Skeletal muscle satellite cell (primary cell): ENCODE measurements around the gene PCK1.

Experiments
- H3K27me3 ChIP-seq: 2 replicates; pipeline ENCODE4 v1.7.0; 2013; ENCODE audit warnings: low read length; ENCODE audit not compliant: control insufficient read depth, insufficient read depth
- H3K36me3 ChIP-seq: 2 replicates; pipeline ENCODE4 v1.7.0; 2013; ENCODE audit warnings: mild to moderate bottlenecking, control low read depth, low read length; ENCODE audit not compliant: insufficient read depth
- H3K4me1 ChIP-seq: 2 replicates; pipeline ENCODE4 v1.7.0; 2013; ENCODE audit warnings: low read length; ENCODE audit not compliant: control insufficient read depth, insufficient read depth
- H3K4me2 ChIP-seq: 2 replicates; pipeline ENCODE4 v1.7.0; 2013; ENCODE audit warnings: mild to moderate bottlenecking, low read length
- H3K4me3 ChIP-seq: 2 replicates; pipeline ENCODE4 v1.7.0; 2013; ENCODE audit warnings: low read length
- H3K9ac ChIP-seq: 2 replicates; pipeline ENCODE4 v1.7.0; 2013; ENCODE audit warnings: mild to moderate bottlenecking, low read depth, low read length, moderate library complexity
- H3K9me3 ChIP-seq: replicated peaks from 2 replicates; pipeline ENCODE4 v1.7.0; 2013; ENCODE audit warnings: mild to moderate bottlenecking, control low read depth, low read length

Gene PCK1

GRCh38 chr20:57553376-57554018 is 7.4 kb upstream of the PCK1 start:
- Histone ChIP-seq H3K9ac (no peak overlapping the region), H3K27me3 (peaks cover 76% of the 10 kb centered on the region)

GRCh38 chr20:57555457-57556184 is 5.3 kb upstream of the PCK1 start:
- Histone ChIP-seq H3K4me2 (no peak overlapping the region), H3K4me3 (no peak overlapping the region), H3K36me3 (no peaks in the 10 kb centered on the region), H3K9ac (no peak overlapping the region), H3K27me3 (peaks cover 89% of the 10 kb centered on the region), H3K9me3 (no peaks in the 10 kb centered on the region), H3K4me1 (no peaks in the 10 kb centered on the region)

More at GRCh38 chr20:57553376-57554018, 7.4 kb upstream of the PCK1 start:
- Histone ChIP-seq H3K4me3 (no peak overlapping the region), H3K4me1 (no peaks in the 10 kb centered on the region), H3K4me2 (no peak overlapping the region), H3K9me3 (no peaks in the 10 kb centered on the region), H3K36me3 (no peaks in the 10 kb centered on the region)

GRCh38 chr20:57556980-57557274 is 4.0 kb upstream of the PCK1 start:
- Histone ChIP-seq H3K9me3 (no peaks in the 10 kb centered on the region), H3K36me3 (no peaks in the 10 kb centered on the region), H3K4me2 (no peak overlapping the region), H3K4me1 (no peaks in the 10 kb centered on the region), H3K9ac (no peak overlapping the region), H3K4me3 (no peak overlapping the region), H3K27me3 (peaks cover 95% of the 10 kb centered on the region)

GRCh38 chr20:57557926-57558613 is 2.8 kb upstream of the PCK1 start:
- H3K36me3 ChIP-seq = no peaks in the 10 kb centered on the region
- peaks cover 89% of the 10 kb centered on the region for H3K27me3 ChIP-seq
- no peak overlapping the region for H3K4me3 ChIP-seq
- H3K9ac ChIP-seq = no peak overlapping the region
- H3K4me1 ChIP-seq = no peaks in the 10 kb centered on the region
- H3K4me2 ChIP-seq = no peak overlapping the region
- H3K9me3 ChIP-seq = no peaks in the 10 kb centered on the region

GRCh38 chr20:57558614-57559288 is 2.2 kb upstream of the PCK1 start:
- Histone ChIP-seq H3K4me1 (no peaks in the 10 kb centered on the region), H3K27me3 (peaks cover 87% of the 10 kb centered on the region), H3K9me3 (no peaks in the 10 kb centered on the region), H3K4me2 (no peak overlapping the region), H3K9ac (no peak overlapping the region), H3K4me3 (no peak overlapping the region), H3K36me3 (no peaks in the 10 kb centered on the region)

GRCh38 chr20:57559289-57559634 is 1.6 kb upstream of the PCK1 start:
- no peak overlapping the region for H3K4me2 ChIP-seq
- no peak overlapping the region for H3K4me3 ChIP-seq
- no peaks in the 10 kb centered on the region for H3K9me3 ChIP-seq
- no peak overlapping the region for H3K9ac ChIP-seq
- H3K27me3 ChIP-seq = peaks cover 81% of the 10 kb centered on the region
- no peaks in the 10 kb centered on the region for H3K4me1 ChIP-seq
- no peaks in the 10 kb centered on the region for H3K36me3 ChIP-seq

- Histone ChIP-seq H3K4me1 (no peaks in the 10 kb centered on the region), H3K9ac (no peak overlapping the region), H3K27me3 (peaks cover 75% of the 10 kb centered on the region), H3K36me3 (no peaks in the 10 kb centered on the region), H3K9me3 (no peaks in the 10 kb centered on the region), H3K4me3 (no peak overlapping the region), H3K4me2 (no peak overlapping the region)
These were observed 1.0 kb upstream of the PCK1 start for GRCh38 chr20:57559658-57560553.

- Histone ChIP-seq H3K27me3 (peaks cover 66% of the 10 kb centered on the region), H3K36me3 (no peaks in the 10 kb centered on the region), H3K9ac (no peak overlapping the region), H3K9me3 (no peaks in the 10 kb centered on the region), H3K4me2 (no peak overlapping the region), H3K4me1 (no peaks in the 10 kb centered on the region), H3K4me3 (no peak overlapping the region)
These were observed 708 bp downstream of the PCK1 start for GRCh38 chr20:57561356-57562279.

GRCh38 chr20:57562541-57563465 is 1.9 kb downstream of the PCK1 start:
- Histone ChIP-seq H3K9ac (no peak overlapping the region), H3K4me1 (no peaks in the 10 kb centered on the region), H3K9me3 (no peaks in the 10 kb centered on the region), H3K4me2 (no peak overlapping the region), H3K36me3 (no peaks in the 10 kb centered on the region), H3K4me3 (no peak overlapping the region), H3K27me3 (peaks cover 64% of the 10 kb centered on the region)
